Mesothelial cell of epicardium (in vitro differentiated cells): ENCODE results near the gene LRRC18. TPM values are rescaled to one million over a fixed set of nuclear protein-coding genes. Genes with fewer than 3 reads are reported as not detected.

ENCODE experiments used
- DNase-seq, 2 experiments: peaks; one replicate each; pipeline ENCODE4 v3.0.0; 2021; ENCODE audit warnings: low spot score in 2 of 2; ENCODE audit not compliant: unreplicated experiment in 2 of 2
- H3K27ac Mint-ChIP-seq: 2 replicates; pipeline ENCODE4 v1.8.0; 2021; ENCODE audit warnings: mixed read lengths
- H3K27me3 Mint-ChIP-seq: 2 replicates; pipeline ENCODE4 v1.8.0; 2021; ENCODE audit warnings: low read depth, mixed read lengths
- H3K36me3 Mint-ChIP-seq: 2 replicates; pipeline ENCODE4 v1.8.0; 2021; ENCODE audit warnings: mixed read lengths
- H3K4me1 Mint-ChIP-seq: 2 replicates; pipeline ENCODE4 v1.8.0; 2021; ENCODE audit warnings: mixed read lengths
- H3K4me3 Mint-ChIP-seq: 2 replicates; pipeline ENCODE4 v1.8.0; 2021; ENCODE audit warnings: mild to moderate bottlenecking, moderate library complexity, mixed read lengths
- H3K9me3 Mint-ChIP-seq: 2 replicates; pipeline ENCODE4 v1.8.0; 2021; ENCODE audit warnings: mixed read lengths
- CTCF ChIP-seq: fragments of 200-600 bp; sonication (generic); IDR thresholded peaks from one replicate; pipeline ENCODE4 v1.5.0; 2021; ENCODE audit warnings: antibody characterized with exemption; ENCODE audit not compliant: unreplicated experiment
- total RNA-seq: library from RNA; stranded (reverse); gene quantifications from 3 replicates; pipeline ENCODE4 v1.2.1, GENCODE V29; 2021

LRRC18 gene
- total RNA-seq, 1 donor from 2014 or later, result not detected

DNA sequence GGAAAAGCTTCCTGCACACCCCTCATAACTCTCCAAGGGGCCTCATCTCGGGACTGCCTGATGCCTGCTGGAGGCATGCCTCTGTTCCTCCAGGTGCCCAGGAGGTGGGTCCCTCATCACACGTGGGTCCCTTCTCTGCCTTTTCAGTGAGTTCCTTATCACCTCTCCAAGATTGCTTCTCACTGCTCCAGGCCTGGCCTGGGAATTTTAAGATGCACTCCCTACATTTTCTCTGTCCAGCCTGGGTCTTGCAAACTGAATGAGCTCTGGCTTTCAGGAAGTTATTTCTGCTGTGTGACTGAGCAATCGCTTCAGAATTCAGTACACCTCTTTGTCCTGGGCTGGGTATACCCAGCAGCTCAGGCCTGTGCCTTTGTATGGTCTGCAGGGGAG is 43.8 kb downstream of the LRRC18 start:
- Mint-ChIP-seq H3K36me3 (no peaks in the 10 kb centered on the region), H3K4me1 (no peaks in the 10 kb centered on the region), H3K27me3 (peaks cover 16% of the 10 kb centered on the region), H3K4me3 (no peak overlapping the region), H3K9me3 (no peaks in the 10 kb centered on the region), H3K27ac (no peak overlapping the region)
- DNase-seq, result no peak
- TF ChIP-seq CTCF, result no peak

GRCh38 chr10:48894911-48895802 is 44.5 kb downstream of the LRRC18 start:
- Mint-ChIP-seq H3K27ac (no peak overlapping the region), H3K4me3 (no peak overlapping the region), H3K4me1 (no peaks in the 10 kb centered on the region), H3K27me3 (peaks cover 21% of the 10 kb centered on the region), H3K36me3 (no peaks in the 10 kb centered on the region), H3K9me3 (no peaks in the 10 kb centered on the region)
- DNase-seq, result no peak
- TF ChIP-seq CTCF, result no peak

- H3K27ac Mint-ChIP-seq, result no peak overlapping the region
- H3K9me3 Mint-ChIP-seq, result no peaks in the 10 kb centered on the region
- H3K36me3 Mint-ChIP-seq, result no peaks in the 10 kb centered on the region
- H3K4me1 Mint-ChIP-seq, result no peaks in the 10 kb centered on the region
- peaks cover 49% of the 10 kb centered on the region for H3K27me3 Mint-ChIP-seq
- TF ChIP-seq CTCF, result no peak
- H3K4me3 Mint-ChIP-seq, result no peak overlapping the region
- no peak for DNase-seq
Measured at GRCh38 chr10:48890888-48891850, 48.5 kb downstream of the LRRC18 start.

DNA sequence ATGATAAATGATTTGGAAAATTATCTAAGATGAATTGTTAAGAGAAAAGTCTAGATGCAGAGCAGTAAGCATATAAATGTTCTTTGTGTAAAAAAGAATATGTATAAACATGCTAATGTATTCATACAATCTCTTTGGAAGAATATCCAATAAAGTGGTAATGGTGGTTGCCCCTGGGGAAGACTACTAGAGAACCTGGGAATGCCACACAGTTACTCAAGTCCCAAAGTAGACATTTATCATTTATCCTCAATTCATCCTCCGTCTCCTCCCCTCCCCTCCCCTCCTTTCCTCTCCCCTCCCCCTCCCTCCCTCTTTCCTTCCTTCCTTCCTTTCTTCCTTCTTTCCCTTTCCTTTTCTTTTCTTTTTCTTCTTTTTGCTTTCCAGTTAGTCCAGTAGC is 51.7 kb downstream of the LRRC18 start:
- H3K36me3 Mint-ChIP-seq, result no peaks in the 10 kb centered on the region
- H3K4me1 Mint-ChIP-seq, result no peaks in the 10 kb centered on the region
- TF ChIP-seq CTCF, result no peak
- no peak for DNase-seq
- H3K9me3 Mint-ChIP-seq, result no peaks in the 10 kb centered on the region
- no peak overlapping the region for H3K4me3 Mint-ChIP-seq
- H3K27ac Mint-ChIP-seq, result no peak overlapping the region
- H3K27me3 Mint-ChIP-seq, result peaks cover 49% of the 10 kb centered on the region

DNA sequence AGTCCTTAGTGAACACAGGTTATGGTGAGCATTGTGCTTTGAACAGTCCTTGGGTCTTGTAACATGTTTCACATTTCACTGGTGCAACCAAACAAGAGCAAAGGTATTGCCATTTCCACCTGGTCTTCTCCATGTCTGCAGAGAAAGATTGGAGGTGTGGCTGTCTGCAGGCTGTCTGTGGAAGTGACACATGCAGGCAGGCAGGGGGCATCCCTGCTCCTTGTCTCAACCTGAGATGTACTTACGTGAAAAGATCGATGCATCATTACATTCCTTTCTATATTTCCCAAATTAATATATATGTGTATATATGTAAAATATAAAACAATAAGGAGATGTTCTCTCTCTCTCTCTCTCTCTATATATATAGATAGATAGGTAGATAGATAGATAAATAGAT is 54.3 kb downstream of the LRRC18 start:
- Mint-ChIP-seq H3K36me3 (no peaks in the 10 kb centered on the region), H3K4me1 (no peaks in the 10 kb centered on the region), H3K9me3 (no peaks in the 10 kb centered on the region), H3K27me3 (peaks cover 49% of the 10 kb centered on the region), H3K27ac (no peak overlapping the region), H3K4me3 (no peak overlapping the region)
- no peak for TF ChIP-seq CTCF
- DNase-seq, result no peak
